H9 (cell line): ENCODE results near the gene SFI1. TPM values are rescaled to one million over a fixed set of nuclear protein-coding genes. Genes with fewer than 3 reads are reported as not detected.
A peak's percentile ranks its signal among the peaks of the same experiment; 100 is the strongest.

Source experiments
- DNase-seq: peaks from one replicate; pipeline ENCODE4 v3.0.0-alpha.2; 2017
- H2AFZ ChIP-seq: one replicate; pipeline ENCODE4 v1.6.1; 2013; ENCODE audit warnings: mild to moderate bottlenecking, low read length, control low read depth, moderate library complexity
- H2AK5ac ChIP-seq: 2 replicates; pipeline ENCODE4 v1.6.1; 2013; ENCODE audit warnings: low read length, control low read depth, mixed read lengths; ENCODE audit not compliant: insufficient read length
- H2BK120ac ChIP-seq: one replicate; pipeline ENCODE4 v1.6.1; 2013; ENCODE audit warnings: low read depth, mild to moderate bottlenecking, low read length, control low read depth, inconsistent platforms; ENCODE audit not compliant: poor library complexity, severe bottlenecking
- H2BK12ac ChIP-seq: 2 replicates; pipeline ENCODE4 v1.6.1; 2013; ENCODE audit warnings: low read length, control low read depth, mixed read lengths, low read depth; ENCODE audit not compliant: insufficient read length
- H2BK15ac ChIP-seq: 2 replicates; pipeline ENCODE4 v1.6.1; 2013; ENCODE audit warnings: low read depth, low read length, control low read depth
- H2BK20ac ChIP-seq: one replicate; pipeline ENCODE4 v1.6.1; 2013; ENCODE audit warnings: low read depth, mild to moderate bottlenecking, low read length, control low read depth, inconsistent platforms; ENCODE audit not compliant: poor library complexity, severe bottlenecking
- H2BK5ac ChIP-seq: 2 replicates; pipeline ENCODE4 v1.6.1; 2013; ENCODE audit warnings: low read length, control low read depth, mixed read lengths; ENCODE audit not compliant: insufficient read length
- H3K14ac ChIP-seq: 2 replicates; pipeline ENCODE4 v1.6.1; 2013; ENCODE audit warnings: low read length, control low read depth; ENCODE audit not compliant: insufficient read depth
- H3K18ac ChIP-seq: 2 replicates; pipeline ENCODE4 v1.6.1; 2013; ENCODE audit warnings: low read depth, mild to moderate bottlenecking, mixed read lengths, low read length, control low read depth; ENCODE audit not compliant: insufficient read length
- H3K23ac ChIP-seq: 2 replicates; pipeline ENCODE4 v1.6.1; 2013; ENCODE audit warnings: low read length, control low read depth, mixed read lengths, low read depth; ENCODE audit not compliant: insufficient read length
- H3K23me2 ChIP-seq: 2 replicates; pipeline ENCODE4 v1.6.1; 2013; ENCODE audit warnings: low read depth, mild to moderate bottlenecking, mixed read lengths, low read length, control low read depth; ENCODE audit not compliant: insufficient read length, poor library complexity, severe bottlenecking
- H3K27ac ChIP-seq: 2 replicates; pipeline ENCODE4 v1.5.1; 2013; ENCODE audit warnings: low read length, control low read depth, mixed read lengths, low read depth; ENCODE audit not compliant: insufficient read length
- H3K27me3 ChIP-seq: 2 replicates; pipeline ENCODE4 v1.6.1; 2013; ENCODE audit warnings: low read length, control low read depth, inconsistent platforms; ENCODE audit not compliant: insufficient read depth
- H3K4ac ChIP-seq: 2 replicates; pipeline ENCODE4 v1.6.1; 2013; ENCODE audit warnings: low read depth, mild to moderate bottlenecking, control low read depth, inconsistent platforms, low read length, moderate library complexity
- H3K4me1 ChIP-seq: 2 replicates; pipeline ENCODE4 v1.6.1; 2013; ENCODE audit warnings: low read length, control low read depth, inconsistent platforms; ENCODE audit not compliant: insufficient read depth
- H3K4me2 ChIP-seq: 2 replicates; pipeline ENCODE4 v1.6.1; 2013; ENCODE audit warnings: low read length, control low read depth, mixed read lengths; ENCODE audit not compliant: insufficient read length, insufficient read depth
- H3K56ac ChIP-seq: 2 replicates; pipeline ENCODE4 v1.6.1; 2013; ENCODE audit warnings: low read depth, mild to moderate bottlenecking, mixed read lengths, low read length, control low read depth; ENCODE audit not compliant: insufficient read length
- H3K79me1 ChIP-seq: 2 replicates; pipeline ENCODE4 v1.6.1; 2013; ENCODE audit warnings: low read depth, mild to moderate bottlenecking, moderate library complexity, low read length, control low read depth, inconsistent platforms; ENCODE audit not compliant: insufficient read depth, poor library complexity, severe bottlenecking
- H3K79me2 ChIP-seq: 2 replicates; pipeline ENCODE4 v1.6.1; 2013; ENCODE audit warnings: low read length, control low read depth, inconsistent platforms; ENCODE audit not compliant: insufficient read depth
- H3K9ac ChIP-seq: 2 replicates; pipeline ENCODE4 v1.6.1; 2013; ENCODE audit warnings: low read length, control low read depth, mixed read lengths; ENCODE audit not compliant: insufficient read length; ENCODE audit errors: extremely low read depth
- H3K9me3 ChIP-seq: one replicate; pipeline ENCODE4 v1.6.1; 2013; ENCODE audit warnings: low read depth, low read length, inconsistent platforms; ENCODE audit not compliant: control insufficient read depth
- H3T11ph ChIP-seq: one replicate; pipeline ENCODE4 v1.6.1; 2013; ENCODE audit warnings: mild to moderate bottlenecking, low read length, control low read depth, inconsistent platforms
- H4K20me1 ChIP-seq: one replicate; pipeline ENCODE4 v1.6.1; 2013; ENCODE audit not compliant: control insufficient read depth, insufficient read length, insufficient read depth
- H4K5ac ChIP-seq: 2 replicates; pipeline ENCODE4 v1.6.1; 2013; ENCODE audit warnings: low read depth, mild to moderate bottlenecking, mixed read lengths, low read length, control low read depth; ENCODE audit not compliant: insufficient read length
- H4K8ac ChIP-seq: replicated peaks from 2 replicates; pipeline ENCODE4 v1.6.1; 2013; ENCODE audit warnings: low read length, control low read depth, mixed read lengths, low read depth; ENCODE audit not compliant: insufficient read length
- H4K91ac ChIP-seq: 2 replicates; pipeline ENCODE4 v1.6.1; 2013; ENCODE audit warnings: low read depth, mild to moderate bottlenecking, moderate library complexity, mixed read lengths, low read length, control low read depth; ENCODE audit not compliant: insufficient read length
- H3K27ac Mint-ChIP-seq, 3 experiments: 2 replicates in 2 of 3; 3 replicates in 1 of 3; pipeline ENCODE4 v1.8.0; 2020 to 2021; ENCODE audit warnings: mixed read lengths in 3 of 3, mild to moderate bottlenecking in 1 of 3, moderate library complexity in 1 of 3
- H3K27me3 Mint-ChIP-seq: 2 replicates; pipeline ENCODE4 v1.8.0; 2021; ENCODE audit warnings: low read depth, mild to moderate bottlenecking, moderate library complexity, mixed read lengths
- H3K36me3 Mint-ChIP-seq, 3 experiments: 2 replicates in 2 of 3; 3 replicates in 1 of 3; pipeline ENCODE4 v1.8.0; 2020 to 2021; ENCODE audit warnings: low read depth in 3 of 3, mixed read lengths in 3 of 3; ENCODE audit not compliant: insufficient read depth in 1 of 3
- H3K4me1 Mint-ChIP-seq, 2 experiments: 2 replicates each; pipeline ENCODE4 v1.8.0; 2020; ENCODE audit warnings: mixed read lengths in 2 of 2
- H3K4me3 Mint-ChIP-seq, 2 experiments: 2 replicates in 1 of 2; 3 replicates in 1 of 2; pipeline ENCODE4 v1.8.0; 2020 to 2021; ENCODE audit warnings: mild to moderate bottlenecking in 2 of 2, mixed read lengths in 2 of 2, moderate library complexity in 1 of 2
- H3K9me3 Mint-ChIP-seq, 2 experiments: 2 replicates in 1 of 2; 3 replicates in 1 of 2; pipeline ENCODE4 v1.8.0; 2020; ENCODE audit warnings: mild to moderate bottlenecking in 2 of 2, mixed read lengths in 2 of 2, moderate library complexity in 1 of 2
- CTCF ChIP-seq: fragments of 200-600 bp; sonication (generic); conservative IDR thresholded peaks from 3 replicates; pipeline ENCODE4 v1.8.0; 2021; ENCODE audit warnings: antibody characterized with exemption, mild to moderate bottlenecking
- WGBS: extraction: QIAGEN DNeasy Blood & Tissue Kit; methylation state at CpG from one replicate; pipeline ENCODE4 v1.1.7; 2013; ENCODE audit warnings: missing lambda C conversion rate, low lambda C conversion rate, mixed read lengths; ENCODE audit not compliant: insufficient read length; ENCODE audit errors: extremely low coverage; 5-methylcytosine and 5-hydroxymethylcytosine counted together
- total RNA-seq: library from RNA; stranded (reverse); gene quantifications from 2 replicates; pipeline ENCODE4 v1.2.1, GENCODE V29; 2021

The SFI1 gene
- total RNA-seq, 1 experiment from 2014 or later: 26.4 TPM

GRCh38 chr22:31609716-31610115, 113.4 kb downstream of the SFI1 start:
- peak overlapping the region in 1 of 3 experiments; percentile 93; a peak in 2 of 7 replicates for H3K27ac Mint-ChIP-seq
- no peak overlapping the region for H2BK120ac ChIP-seq
- peaks cover 4 to 5% of the 10 kb centered on the region in 2 experiments; a peak in 1 of 4 replicates for H3K4me1 Mint-ChIP-seq
- H3K4ac ChIP-seq: no peak overlapping the region
- H3K4me1 ChIP-seq: no peaks in the 10 kb centered on the region
- no peaks in the 10 kb centered on the region for H3K27me3 ChIP-seq
- no peak overlapping the region for H4K8ac ChIP-seq
- DNase-seq: no peak
- H3K36me3 Mint-ChIP-seq: peaks cover 0 to 3% (median 0%) of the 10 kb centered on the region in 3 experiments; a peak in 2 of 7 replicates
- TF ChIP-seq CTCF: no peak
- no peak overlapping the region for H2BK12ac ChIP-seq
- H3K9me3 ChIP-seq: no peaks in the 10 kb centered on the region
- no peak overlapping the region for H3K27ac ChIP-seq
- H4K20me1 ChIP-seq: no peaks in the 10 kb centered on the region
- H3K14ac ChIP-seq: no peak overlapping the region
- no peak overlapping the region for H3T11ph ChIP-seq
- H2AFZ ChIP-seq: no peak overlapping the region
- no peak overlapping the region for H3K56ac ChIP-seq
- H3K18ac ChIP-seq: no peak overlapping the region
- no peak overlapping the region for H2BK15ac ChIP-seq
- no peaks in the 10 kb centered on the region for H3K23me2 ChIP-seq
- no peak overlapping the region for H4K91ac ChIP-seq
- no peak overlapping the region for H3K23ac ChIP-seq
- no peaks in the 10 kb centered on the region for H3K9me3 Mint-ChIP-seq
- H3K4me2 ChIP-seq: no peak overlapping the region
- no peak overlapping the region; a peak in 1 of 5 replicates for H3K4me3 Mint-ChIP-seq
- H4K5ac ChIP-seq: no peak overlapping the region
- H2BK20ac ChIP-seq: no peak overlapping the region
- H3K79me2 ChIP-seq: no peaks in the 10 kb centered on the region
- no peaks in the 10 kb centered on the region for H3K79me1 ChIP-seq
- H2BK5ac ChIP-seq: no peak overlapping the region
- no peaks in the 10 kb centered on the region for H3K27me3 Mint-ChIP-seq
- no CpG with 5 or more reads among the region's 10 CpGs for WGBS
- H3K9ac ChIP-seq: no peak overlapping the region
- no peak overlapping the region for H2AK5ac ChIP-seq
